ENCODE results near the gene METTL5. TPM values are rescaled to one million over a fixed set of nuclear protein-coding genes. Genes with fewer than 3 reads are reported as not detected.

The METTL5 gene
- total RNA-seq, 2 donors from 2014 or later: 57.3 to 76.8 TPM

- DNase-seq (ENCODE audit: low spot score): peak; percentile 98
- intact Hi-C loops (cut with DNase I): no loop called here
These were observed 25.8 kb downstream of the METTL5 start, which contains the start of gene SSB for GRCh38 chr2:169798718-169799592. SSB (plus strand) TSS chr2:169798871; CDS start chr2:169800961, 2,090 bp downstream.

- intact Hi-C loops (cut with DNase I): no loop called here
- DNase-seq (ENCODE audit: low spot score): no peak
These were observed 26.3 kb downstream of the METTL5 start for GRCh38 chr2:169798397-169798717.

GRCh38 chr2:169797601-169798000 lies 27.1 kb downstream of the METTL5 start:
- intact Hi-C loops (cut with DNase I): no loop called here
- no peak for DNase-seq (ENCODE audit: low spot score)

- intact Hi-C loops (cut with DNase I): no loop called here
These were observed 28.3 kb downstream of the METTL5 start for GRCh38 chr2:169796441-169796840.

GRCh38 chr2:169795181-169795580 lies 29.5 kb downstream of the METTL5 start:
- intact Hi-C loops (cut with DNase I): no loop called here
- DNase-seq (ENCODE audit: low spot score): no peak

More at GRCh38 chr2:169796441-169796840, 28.3 kb downstream of the METTL5 start:
- DNase-seq (ENCODE audit: low spot score): no peak

- DNase-seq (ENCODE audit: low spot score): no peak
- intact Hi-C loops (cut with DNase I): no loop called here
These were observed 34.1 kb downstream of the METTL5 start for GRCh38 chr2:169790581-169790980.

- intact Hi-C loops (cut with DNase I): no loop called here
- DNase-seq (ENCODE audit: low spot score): no peak
These were observed 42.2 kb downstream of the METTL5 start for GRCh38 chr2:169782513-169782912.

GRCh38 chr2:169781249-169782013 lies 43.3 kb downstream of the METTL5 start:
- DNase-seq (ENCODE audit: low spot score): no peak
- intact Hi-C loops (cut with DNase I): no loop called here

- intact Hi-C loops (cut with DNase I): no loop called here
These were observed 46.3 kb downstream of the METTL5 start for GRCh38 chr2:169778446-169778845.

GRCh38 chr2:169776252-169776761 lies 48.4 kb downstream of the METTL5 start:
- no peak for DNase-seq (ENCODE audit: low spot score)
- intact Hi-C loops (cut with DNase I): no loop called here

More at GRCh38 chr2:169778446-169778845, 46.3 kb downstream of the METTL5 start:
- no peak for DNase-seq (ENCODE audit: low spot score)

- DNase-seq (ENCODE audit: low spot score): no peak
These were observed 48.9 kb downstream of the METTL5 start for GRCh38 chr2:169775765-169776164.

GRCh38 chr2:169775354-169775753 lies 49.4 kb downstream of the METTL5 start:
- no peak for DNase-seq (ENCODE audit: low spot score)
- intact Hi-C loops (cut with DNase I): no loop called here

More at GRCh38 chr2:169775765-169776164, 48.9 kb downstream of the METTL5 start:
- intact Hi-C loops (cut with DNase I): no loop called here

- no peak for DNase-seq (ENCODE audit: low spot score)
- intact Hi-C loops (cut with DNase I): no loop called here
These were observed 52.1 kb downstream of the METTL5 start for GRCh38 chr2:169772651-169773050.

GRCh38 chr2:169771612-169772011 lies 53.1 kb downstream of the METTL5 start:
- DNase-seq (ENCODE audit: low spot score): no peak
- intact Hi-C loops (cut with DNase I): no loop called here

GRCh38 chr2:169771021-169771420 lies 53.7 kb downstream of the METTL5 start:
- no peak for DNase-seq (ENCODE audit: low spot score)
- intact Hi-C loops (cut with DNase I): no loop called here

GRCh38 chr2:169768262-169768995 lies 56.3 kb downstream of the METTL5 start:
- peak; percentile 81 for DNase-seq (ENCODE audit: low spot score)

GRCh38 chr2:169767243-169767888 lies 57.3 kb downstream of the METTL5 start:
- no peak for DNase-seq (ENCODE audit: low spot score)
- intact Hi-C loops (cut with DNase I): no loop called here

More at GRCh38 chr2:169768262-169768995, 56.3 kb downstream of the METTL5 start:
- intact Hi-C loops (cut with DNase I): no loop called here

GRCh38 chr2:169765523-169765922 lies 59.2 kb downstream of the METTL5 start:
- intact Hi-C loops (cut with DNase I): no loop called here
- DNase-seq (ENCODE audit: low spot score): no peak

- DNase-seq (ENCODE audit: low spot score): no peak
- intact Hi-C loops (cut with DNase I): no loop called here
These were observed 62.8 kb downstream of the METTL5 start for GRCh38 chr2:169761970-169762292.
